ENCODE data around the gene IKBKE.

IKBKE gene

DNA sequence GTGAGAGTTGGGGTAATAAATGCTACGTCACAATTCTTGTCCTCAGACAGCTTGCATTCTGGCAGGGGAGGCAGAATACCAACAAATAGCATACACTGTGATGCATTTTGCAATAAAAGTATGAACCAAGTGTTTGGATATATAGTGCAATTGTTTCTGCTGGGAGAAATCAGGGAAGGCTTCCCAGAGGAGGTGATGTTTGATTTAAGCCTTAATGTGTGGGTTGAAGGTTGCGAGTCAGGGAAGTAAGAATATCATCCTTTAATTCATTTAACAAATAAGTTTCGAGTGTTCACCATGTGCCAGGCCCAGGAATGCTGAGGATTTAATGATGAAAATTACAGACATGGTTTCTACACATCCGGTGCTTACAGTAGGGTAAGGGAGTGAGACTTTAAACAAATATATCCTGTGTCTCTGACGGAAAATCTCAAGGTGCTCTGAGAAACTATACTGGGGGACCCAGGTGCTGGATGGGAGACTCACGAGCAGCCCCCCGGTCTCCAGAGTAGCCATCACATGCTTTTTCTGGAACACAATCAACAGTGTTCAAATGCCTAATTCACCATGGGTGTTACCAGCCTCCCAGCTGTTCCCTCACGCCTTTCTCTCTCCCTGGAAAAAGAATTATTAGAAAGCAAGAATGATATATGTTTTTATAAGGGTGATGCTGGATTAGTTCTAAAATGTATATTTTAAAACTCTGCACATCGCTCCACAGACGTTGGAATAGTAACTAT is 68.8 kb downstream of the IKBKE start:
- no peaks in the 10 kb centered on the region for H3K36me3 ChIP-seq (ENCODE audit: control insufficient read depth, insufficient read depth, low read length, severe bottlenecking)
- H3K9me3 ChIP-seq (ENCODE audit: control insufficient read depth, low read length), result no peaks in the 10 kb centered on the region
- no peak overlapping the region for H3K9ac ChIP-seq (ENCODE audit: low read length)
- H3K4me1 ChIP-seq (ENCODE audit: control insufficient read depth, insufficient read depth, low read length), result peaks cover 11% of the 10 kb centered on the region
- H3K27me3 ChIP-seq (replicated peaks; ENCODE audit: control insufficient read depth, insufficient read depth, low read length), result no peaks in the 10 kb centered on the region
- DNase-seq (ENCODE audit: low read depth), result no peak
- no peak overlapping the region for H3K4me3 ChIP-seq (ENCODE audit: low read length)

DNA sequence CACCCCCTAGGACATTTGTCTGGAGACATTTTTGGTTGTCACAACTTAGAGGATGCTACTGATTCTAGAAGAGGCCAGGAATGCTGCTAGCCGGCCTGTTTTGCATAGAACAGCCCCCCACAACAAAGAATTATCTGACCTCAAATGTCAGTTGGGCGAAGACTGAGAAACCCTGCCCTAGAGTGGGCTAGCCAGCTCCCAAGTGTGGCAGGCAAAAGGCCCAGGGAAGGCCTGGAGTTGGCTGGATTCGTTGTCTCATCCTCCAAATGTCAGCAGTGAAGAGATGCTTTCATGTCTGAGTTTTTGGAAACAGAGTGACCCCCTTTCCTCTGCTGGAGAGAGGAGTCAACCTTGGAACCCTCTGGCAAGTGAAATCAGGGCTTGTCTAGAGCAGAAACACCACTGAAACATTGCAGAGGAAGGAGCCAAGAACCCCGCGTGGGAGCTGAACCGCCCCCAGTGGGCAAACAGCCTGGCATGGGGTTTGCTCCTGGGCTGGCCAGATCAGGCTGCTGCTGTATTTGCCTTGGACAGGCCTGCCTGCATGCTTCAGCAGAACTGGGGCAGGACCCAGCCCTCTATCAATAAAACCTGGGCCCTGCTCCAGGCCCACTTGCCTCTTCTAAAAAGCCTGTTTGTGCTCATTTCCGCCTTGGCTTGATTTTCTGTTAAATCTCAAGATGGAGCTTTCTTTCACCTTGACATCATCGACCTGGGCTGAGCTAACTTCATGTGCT is 69.9 kb downstream of the IKBKE start:
- Histone ChIP-seq H3K4me3 (ENCODE audit: low read length) (no peak overlapping the region), H3K36me3 (ENCODE audit: control insufficient read depth, insufficient read depth, low read length, severe bottlenecking) (no peaks in the 10 kb centered on the region), H3K27me3 (replicated peaks; ENCODE audit: control insufficient read depth, insufficient read depth, low read length) (no peaks in the 10 kb centered on the region), H3K4me1 (ENCODE audit: control insufficient read depth, insufficient read depth, low read length) (peaks cover 11% of the 10 kb centered on the region), H3K9ac (ENCODE audit: low read length) (peak overlapping the region; percentile 30), H3K9me3 (ENCODE audit: control insufficient read depth, low read length) (no peaks in the 10 kb centered on the region)
- no peak for DNase-seq (ENCODE audit: low read depth)

DNA sequence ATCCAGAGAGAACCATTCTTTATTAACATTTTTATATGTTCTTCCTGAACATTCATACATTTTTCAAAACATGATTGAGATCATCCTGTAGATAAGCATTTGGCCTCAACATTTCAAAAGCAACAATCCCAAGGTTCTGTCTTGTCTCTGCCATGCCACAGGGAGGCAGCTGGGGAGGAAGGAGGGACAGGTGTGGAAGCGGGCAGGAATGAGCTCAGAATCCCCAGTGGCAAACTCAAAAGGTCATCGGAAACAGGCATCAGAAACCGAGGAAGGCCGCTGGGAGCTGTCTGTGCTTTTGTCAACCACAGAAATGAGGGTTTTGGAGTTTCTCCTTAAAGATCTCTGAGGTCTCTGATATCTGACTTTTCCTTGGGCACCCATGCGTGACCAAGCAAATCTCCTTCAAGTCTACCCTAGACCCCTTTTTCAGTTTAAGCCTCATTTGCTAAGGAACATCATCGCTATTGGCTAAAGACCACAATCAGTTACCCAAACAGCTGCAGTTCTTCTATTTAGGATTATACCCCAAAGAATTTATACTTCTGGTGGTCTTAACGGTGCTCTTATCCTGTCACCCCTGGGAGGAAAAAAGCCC is 71.1 kb downstream of the IKBKE start:
- Histone ChIP-seq H3K4me1 (ENCODE audit: control insufficient read depth, insufficient read depth, low read length) (peaks cover 11% of the 10 kb centered on the region), H3K27me3 (replicated peaks; ENCODE audit: control insufficient read depth, insufficient read depth, low read length) (no peaks in the 10 kb centered on the region), H3K4me3 (ENCODE audit: low read length) (no peak overlapping the region), H3K9me3 (ENCODE audit: control insufficient read depth, low read length) (no peaks in the 10 kb centered on the region), H3K9ac (ENCODE audit: low read length) (no peak overlapping the region), H3K36me3 (ENCODE audit: control insufficient read depth, insufficient read depth, low read length, severe bottlenecking) (no peaks in the 10 kb centered on the region)
- DNase-seq (ENCODE audit: low read depth), result no peak

DNA sequence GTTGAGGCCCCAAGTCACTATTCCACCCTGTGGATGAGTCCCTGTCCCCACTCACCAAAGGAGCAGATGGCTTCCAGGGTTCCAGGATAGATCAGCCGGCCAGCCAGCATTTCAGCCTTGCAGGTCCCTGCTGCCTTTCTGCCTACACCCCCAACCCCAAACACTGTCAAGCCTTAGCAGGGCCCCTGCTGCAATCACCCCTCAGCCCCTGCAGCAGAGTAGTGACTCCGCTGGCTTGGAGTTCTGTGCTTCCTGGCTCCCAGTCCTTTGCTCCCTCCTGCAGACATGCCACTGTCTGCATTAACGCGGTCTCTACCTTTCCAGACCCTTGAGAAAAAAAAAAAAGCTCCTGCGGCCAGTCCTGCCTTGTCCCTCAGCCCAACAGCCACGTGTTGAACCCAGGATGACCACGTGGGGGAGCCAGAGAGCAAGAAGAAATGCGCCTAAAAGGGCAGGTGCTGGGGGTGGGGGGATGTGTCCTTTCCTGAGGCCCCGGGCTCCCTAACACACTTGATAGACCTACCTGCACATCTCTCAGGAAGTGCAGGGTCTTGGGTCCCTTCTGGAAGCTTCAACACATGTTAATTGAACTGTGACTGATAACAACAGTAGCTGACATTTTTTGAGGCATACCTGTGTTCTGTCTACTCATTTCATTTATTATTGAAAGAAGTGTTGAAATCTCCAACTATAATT is 74.4 kb downstream of the IKBKE start:
- DNase-seq (ENCODE audit: low read depth), result peak; percentile 79
- no peak overlapping the region for H3K4me3 ChIP-seq (ENCODE audit: low read length)
- no peaks in the 10 kb centered on the region for H3K36me3 ChIP-seq (ENCODE audit: control insufficient read depth, insufficient read depth, low read length, severe bottlenecking)
- H3K4me1 ChIP-seq (ENCODE audit: control insufficient read depth, insufficient read depth, low read length), result peaks cover 11% of the 10 kb centered on the region
- no peaks in the 10 kb centered on the region for H3K9me3 ChIP-seq (ENCODE audit: control insufficient read depth, low read length)
- H3K9ac ChIP-seq (ENCODE audit: low read length), result no peak overlapping the region
- no peaks in the 10 kb centered on the region for H3K27me3 ChIP-seq (replicated peaks; ENCODE audit: control insufficient read depth, insufficient read depth, low read length)

DNA sequence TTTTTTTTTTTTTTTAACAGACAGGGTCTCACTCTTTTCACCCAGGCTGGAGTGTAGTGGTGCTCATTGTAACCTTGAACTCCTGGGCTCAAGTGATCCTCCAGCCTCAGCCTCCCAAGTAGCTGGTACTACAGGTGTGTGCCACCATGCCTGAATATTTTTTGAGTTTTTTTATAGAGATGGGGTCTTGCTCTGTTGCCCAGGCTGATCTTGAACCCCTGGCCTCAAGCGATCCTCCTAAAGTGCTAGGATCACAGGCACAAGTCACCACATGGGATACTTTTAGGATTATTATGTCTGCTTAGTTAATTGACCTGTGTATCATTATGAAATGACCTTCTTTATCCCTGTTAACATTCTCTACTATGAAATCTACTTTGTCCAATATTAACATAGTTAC is 75.1 kb downstream of the IKBKE start:
- H3K27me3 ChIP-seq (replicated peaks; ENCODE audit: control insufficient read depth, insufficient read depth, low read length), result no peaks in the 10 kb centered on the region
- H3K9me3 ChIP-seq (ENCODE audit: control insufficient read depth, low read length), result no peaks in the 10 kb centered on the region
- no peak overlapping the region for H3K4me3 ChIP-seq (ENCODE audit: low read length)
- H3K36me3 ChIP-seq (ENCODE audit: control insufficient read depth, insufficient read depth, low read length, severe bottlenecking), result no peaks in the 10 kb centered on the region
- H3K9ac ChIP-seq (ENCODE audit: low read length), result no peak overlapping the region
- no peak for DNase-seq (ENCODE audit: low read depth)
- H3K4me1 ChIP-seq (ENCODE audit: control insufficient read depth, insufficient read depth, low read length), result peaks cover 5% of the 10 kb centered on the region

Measured in adipocyte (in vitro differentiated cells).